Endodermal cell (in vitro differentiated cells): ENCODE results near the gene APBA1. TPM values are rescaled to one million over a fixed set of nuclear protein-coding genes. Genes with fewer than 3 reads are reported as not detected.

ENCODE experiments used
- DNase-seq: peaks from one replicate; pipeline ENCODE4 v3.0.0-alpha.2; 2017
- H3K27ac ChIP-seq: 2 replicates; pipeline ENCODE4 v1.5.1; 2013; ENCODE audit warnings: mild to moderate bottlenecking, low read depth, low read length, moderate library complexity
- H3K27me3 ChIP-seq: 2 replicates; pipeline ENCODE4 v1.6.1; 2013; ENCODE audit warnings: mild to moderate bottlenecking, low read length, moderate library complexity; ENCODE audit not compliant: insufficient read depth, control insufficient read depth, poor library complexity, severe bottlenecking
- H3K36me3 ChIP-seq: 2 replicates; pipeline ENCODE4 v1.7.0; 2013; ENCODE audit warnings: mild to moderate bottlenecking, low read length, moderate library complexity; ENCODE audit not compliant: control insufficient read depth, insufficient read depth
- H3K4me1 ChIP-seq: one replicate; pipeline ENCODE4 v1.7.0; 2013; ENCODE audit warnings: low read length; ENCODE audit not compliant: control insufficient read depth, insufficient read depth
- H3K4me3 ChIP-seq: 2 replicates; pipeline ENCODE4 v1.5.1; 2013; ENCODE audit warnings: mild to moderate bottlenecking, low read length, moderate library complexity
- H3K9ac ChIP-seq: 2 replicates; pipeline ENCODE4 v1.6.1; 2013; ENCODE audit warnings: mild to moderate bottlenecking, low read length, moderate library complexity; ENCODE audit not compliant: poor library complexity, severe bottlenecking; ENCODE audit errors: extremely low read depth
- H3K9me3 ChIP-seq: 2 replicates; pipeline ENCODE4 v1.6.1; 2013; ENCODE audit warnings: mild to moderate bottlenecking, low read length, moderate library complexity; ENCODE audit not compliant: control insufficient read depth
- H3K27ac Mint-ChIP-seq: 2 replicates; pipeline ENCODE4 v1.8.0; 2020; ENCODE audit warnings: mixed read lengths
- H3K27me3 Mint-ChIP-seq: 2 replicates; pipeline ENCODE4 v1.8.0; 2021; ENCODE audit warnings: mild to moderate bottlenecking, mixed read lengths; ENCODE audit not compliant: insufficient read depth
- H3K36me3 Mint-ChIP-seq: 2 replicates; pipeline ENCODE4 v1.8.0; 2020; ENCODE audit warnings: low read depth, mixed read lengths
- H3K4me1 Mint-ChIP-seq: 2 replicates; pipeline ENCODE4 v1.8.0; 2020; ENCODE audit warnings: mixed read lengths
- H3K4me3 Mint-ChIP-seq: 2 replicates; pipeline ENCODE4 v1.8.0; 2020; ENCODE audit warnings: mild to moderate bottlenecking, moderate library complexity, mixed read lengths
- H3K9me3 Mint-ChIP-seq: 2 replicates; pipeline ENCODE4 v1.8.0; 2020; ENCODE audit warnings: mild to moderate bottlenecking, mixed read lengths
- WGBS, 2 experiments: methylation state at CpG; one replicate each; pipeline versions ENCODE4 v1.1.5 to v1.1.7; 2013; ENCODE audit warnings: missing lambda C conversion rate in 2 of 2, mixed read lengths in 1 of 2; ENCODE audit not compliant: insufficient coverage in 1 of 2, insufficient read length in 1 of 2; 5-methylcytosine and 5-hydroxymethylcytosine counted together
- total RNA-seq, 2 donors: library from RNA; stranded (reverse); fragmentation: NEBNext Ultra II Directional in 1 of 2; extraction: Animal tissue kit (Norgen Biotek cat#: 25700) in 1 of 2; gene quantifications; 2 replicates in 1 of 2; 3 replicates in 1 of 2; pipeline ENCODE4 v1.2.1, GENCODE V29; 2021
- TF ChIP-seq, protein P1 (sequence below): fragments of 200-600 bp; sonication (generic); conservative IDR thresholded peaks from 2 replicates; pipeline ENCODE4 v1.5.0; 2021; ENCODE audit warnings: antibody characterized with exemption, mild to moderate bottlenecking

The APBA1 gene
- total RNA-seq, 2 donors from 2014 or later: 0.51 to 0.75 TPM

DNA sequence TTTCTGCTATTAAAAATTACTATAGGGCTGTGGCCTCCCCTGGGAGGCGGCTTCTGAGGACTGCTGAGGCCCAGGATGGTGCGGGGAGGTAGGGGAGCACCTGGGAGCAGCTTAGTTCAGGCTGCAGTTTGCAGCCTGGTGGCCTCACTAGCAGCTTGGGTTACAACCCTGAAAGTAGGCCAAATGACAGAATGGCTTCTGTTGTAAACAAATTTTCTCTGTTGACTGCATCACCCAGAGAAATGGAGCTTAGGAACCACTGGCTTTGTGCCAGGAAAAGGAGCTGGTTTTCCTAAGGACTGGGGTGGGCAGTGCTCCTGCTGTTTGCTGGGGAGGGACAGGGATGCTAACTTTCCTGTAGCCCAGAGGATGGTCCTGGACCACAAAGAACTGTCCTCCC lies 216.9 kb downstream of the APBA1 start:
- no peak overlapping the region for H3K27ac ChIP-seq
- no peaks in the 10 kb centered on the region for H3K4me1 Mint-ChIP-seq
- peaks cover 3% of the 10 kb centered on the region for H3K4me1 ChIP-seq
- H3K9me3 Mint-ChIP-seq: peaks cover 5% of the 10 kb centered on the region
- H3K36me3 ChIP-seq: no peaks in the 10 kb centered on the region
- no peaks in the 10 kb centered on the region for H3K36me3 Mint-ChIP-seq
- H3K9ac ChIP-seq: no peak overlapping the region
- TF ChIP-seq, protein P1, sequence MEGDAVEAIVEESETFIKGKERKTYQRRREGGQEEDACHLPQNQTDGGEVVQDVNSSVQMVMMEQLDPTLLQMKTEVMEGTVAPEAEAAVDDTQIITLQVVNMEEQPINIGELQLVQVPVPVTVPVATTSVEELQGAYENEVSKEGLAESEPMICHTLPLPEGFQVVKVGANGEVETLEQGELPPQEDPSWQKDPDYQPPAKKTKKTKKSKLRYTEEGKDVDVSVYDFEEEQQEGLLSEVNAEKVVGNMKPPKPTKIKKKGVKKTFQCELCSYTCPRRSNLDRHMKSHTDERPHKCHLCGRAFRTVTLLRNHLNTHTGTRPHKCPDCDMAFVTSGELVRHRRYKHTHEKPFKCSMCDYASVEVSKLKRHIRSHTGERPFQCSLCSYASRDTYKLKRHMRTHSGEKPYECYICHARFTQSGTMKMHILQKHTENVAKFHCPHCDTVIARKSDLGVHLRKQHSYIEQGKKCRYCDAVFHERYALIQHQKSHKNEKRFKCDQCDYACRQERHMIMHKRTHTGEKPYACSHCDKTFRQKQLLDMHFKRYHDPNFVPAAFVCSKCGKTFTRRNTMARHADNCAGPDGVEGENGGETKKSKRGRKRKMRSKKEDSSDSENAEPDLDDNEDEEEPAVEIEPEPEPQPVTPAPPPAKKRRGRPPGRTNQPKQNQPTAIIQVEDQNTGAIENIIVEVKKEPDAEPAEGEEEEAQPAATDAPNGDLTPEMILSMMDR: no peak
- no peak overlapping the region for H3K4me3 Mint-ChIP-seq
- no peaks in the 10 kb centered on the region for H3K27me3 ChIP-seq
- H3K9me3 ChIP-seq: no peaks in the 10 kb centered on the region
- WGBS, 2 experiments: 77 to 97% methylated on average over 2 of the region's 2 CpGs
- H3K4me3 ChIP-seq: no peak overlapping the region
- H3K27me3 Mint-ChIP-seq: no peaks in the 10 kb centered on the region
- peak; percentile 26 for DNase-seq
- H3K27ac Mint-ChIP-seq: no peak overlapping the region

- Histone ChIP-seq H3K4me1 (peaks cover 3% of the 10 kb centered on the region), H3K9me3 (no peaks in the 10 kb centered on the region), H3K27me3 (no peaks in the 10 kb centered on the region), H3K9ac (no peak overlapping the region), H3K4me3 (no peak overlapping the region), H3K36me3 (no peaks in the 10 kb centered on the region), H3K27ac (no peak overlapping the region)
- Mint-ChIP-seq H3K36me3 (no peaks in the 10 kb centered on the region), H3K27me3 (no peaks in the 10 kb centered on the region), H3K4me3 (no peak overlapping the region), H3K9me3 (peaks cover 5% of the 10 kb centered on the region), H3K27ac (no peak overlapping the region), H3K4me1 (no peaks in the 10 kb centered on the region)
- WGBS, 2 experiments: 93 to 94% methylated on average over 2 of the region's 2 CpGs
- TF ChIP-seq, protein P1: no peak
- DNase-seq: peak; percentile 24
These were observed 217.8 kb downstream of the APBA1 start for GRCh38 chr9:69454321-69454720.

GRCh38 chr9:69453746-69454145 lies 218.4 kb downstream of the APBA1 start:
- Histone ChIP-seq H3K27me3 (no peaks in the 10 kb centered on the region), H3K4me1 (peaks cover 3% of the 10 kb centered on the region), H3K27ac (no peak overlapping the region), H3K4me3 (no peak overlapping the region), H3K36me3 (no peaks in the 10 kb centered on the region), H3K9ac (no peak overlapping the region), H3K9me3 (no peaks in the 10 kb centered on the region)
- no peaks in the 10 kb centered on the region for H3K36me3 Mint-ChIP-seq
- H3K4me3 Mint-ChIP-seq: no peak overlapping the region
- 94% methylated on average over 2 of the region's 2 CpGs; no CpG with 5 or more reads in 1 of the 2 experiments for WGBS, 2 experiments
- no peaks in the 10 kb centered on the region for H3K4me1 Mint-ChIP-seq
- H3K9me3 Mint-ChIP-seq: peaks cover 5% of the 10 kb centered on the region
- TF ChIP-seq, protein P1: no peak
- H3K27ac Mint-ChIP-seq: no peak overlapping the region
- peak; percentile 17 for DNase-seq
- no peaks in the 10 kb centered on the region for H3K27me3 Mint-ChIP-seq
